Measurements from ENCODE around the gene RABL3. TPM values are rescaled to one million over a fixed set of nuclear protein-coding genes. Genes with fewer than 3 reads are reported as not detected.

The RABL3 gene
- total and polyA plus RNA-seq, 2 of the 13 experiments (the other 11 are each of a cell fraction or from before 2014, with no cell fraction given), result 4.8 to 31.9 TPM

GRCh38 chr3:120678331-120678947, 63.9 kb downstream of the RABL3 start (continued):
- no peak for TF ChIP-seq SOX6 (IDR thresholded peaks at IDR 0.05)
- TF ChIP-seq SOX6 (CRISPR knock-in tag; IDR thresholded peaks at IDR 0.05), result peak; percentile 95
- no peak for TF ChIP-seq TFDP2 (CRISPR knock-in tag; IDR thresholded peaks at IDR 0.05)
- no peak for TF ChIP-seq ZNF678 (CRISPR knock-in tag; IDR thresholded peaks at IDR 0.05)
- TF ChIP-seq ZNF776 (CRISPR knock-in tag; IDR thresholded peaks at IDR 0.05), result no peak
- TF ChIP-seq ISX (CRISPR knock-in tag; conservative IDR thresholded peaks at IDR 0.05), result no peak
- no peak for TF ChIP-seq CSRNP1 (CRISPR knock-in tag; IDR thresholded peaks at IDR 0.05)
- no peak for TF ChIP-seq TIGD3 (CRISPR knock-in tag; IDR thresholded peaks at IDR 0.05; ENCODE audit: borderline replicate concordance)
- peak; percentile 75; the same call in 1 of the 2 replicates for TF ChIP-seq ZNF800 (CRISPR knock-in tag; IDR thresholded peaks at IDR 0.05)
- peak; percentile 82; the same call in 1 of the 2 replicates for TF ChIP-seq ZNF614 (CRISPR knock-in tag; IDR thresholded peaks at IDR 0.05; ENCODE audit: borderline replicate concordance)
- TF ChIP-seq KLF6 (CRISPR knock-in tag; IDR thresholded peaks at IDR 0.05), result no peak; the same call in 1 of the 2 replicates
- no peak for TF ChIP-seq MLLT10 (CRISPR knock-in tag; IDR thresholded peaks at IDR 0.05)
- no peak for TF ChIP-seq HNRNPLL (IDR thresholded peaks at IDR 0.05; ENCODE audit: low read depth, low read length, poor library complexity, severe bottlenecking)
- no peak for TF ChIP-seq ZSCAN30 (CRISPR knock-in tag; IDR thresholded peaks at IDR 0.05)
- TF ChIP-seq PHB2 (IDR thresholded peaks at IDR 0.05; ENCODE audit: partially characterized antibody), result no peak
- no peak for TF ChIP-seq HNRNPH1 (optimal IDR thresholded peaks at IDR 0.05; ENCODE audit: low read depth, low read length)
- TF ChIP-seq BCL6 (CRISPR knock-in tag; IDR thresholded peaks at IDR 0.05), result peak; percentile 35; the same call in 1 of the 2 replicates
- peak; percentile 30; the same call in 1 of the 2 replicates for TF ChIP-seq ZKSCAN8 (CRISPR knock-in tag; IDR thresholded peaks at IDR 0.05; ENCODE audit: borderline replicate concordance)
- TF ChIP-seq AGO2 (optimal IDR thresholded peaks at IDR 0.05; ENCODE audit: low read depth, low read length), result no peak
- no peak for TF ChIP-seq ZNF687 (CRISPR knock-in tag; IDR thresholded peaks at IDR 0.05)

Data from HepG2 (cell line).